B cell (primary cell): Measurements from ENCODE around the gene TMEM109. TPM values are rescaled to one million over a fixed set of nuclear protein-coding genes. Genes with fewer than 3 reads are reported as not detected.

Experiments
- ATAC-seq: fragments of 200-7000 bp; cut with Tn5 transposase; one replicate; pipeline ENCODE4 v1.10.0; 2021; ENCODE audit warnings: low read depth, mild to moderate bottlenecking, moderate number of reproducible peaks, moderate library complexity
- CTCF ChIA-PET: fragments of 350-600 bp; sonication (Branson Sonifier 250); formaldehyde crosslinking; loops from one replicate; lab custom pipeline; 2021; ENCODE audit warnings: antibody characterized with exemption, inconsistent platforms; lab: Charles Lee
- POLR2A ChIA-PET: fragments of 350-600 bp; sonication (Branson Sonifier 250); formaldehyde crosslinking; loops from one replicate; lab custom pipeline; 2021; ENCODE audit warnings: antibody characterized with exemption; lab: Charles Lee
- DNase-seq: peaks from one replicate; pipeline ENCODE4 v3.0.0; 2013
- H2AFZ ChIP-seq: 2 replicates; pipeline ENCODE4 v1.6.1; 2012; ENCODE audit warnings: mild to moderate bottlenecking, low read depth, low read length; ENCODE audit not compliant: insufficient read depth, poor library complexity, severe bottlenecking
- H3K27ac ChIP-seq, 2 donors: 1 replicate in 1 of 2; 2 replicates in 1 of 2; pipeline ENCODE4 v1.5.1; 2012 to 2013; ENCODE audit warnings: low read length in 2 of 2, mild to moderate bottlenecking in 2 of 2, moderate library complexity in 1 of 2
- H3K27me3 ChIP-seq, 4 experiments: fragments of 200-600 bp in 1 of 4; sonication (generic) in 1 of 4; replicated peaks in 1 of 4; 1 replicate in 2 of 4; 2 replicates in 2 of 4; pipeline versions ENCODE4 v1.6.1 to v1.7.0; 2013 to 2016; ENCODE audit warnings: low read length in 3 of 4, mild to moderate bottlenecking in 2 of 4, mixed read lengths in 1 of 4, moderate library complexity in 1 of 4; ENCODE audit not compliant: insufficient read depth in 4 of 4, control insufficient read depth in 3 of 4; ENCODE audit errors: control extremely low read depth in 1 of 4
- H3K36me3 ChIP-seq, 2 experiments: replicated peaks in 1 of 2; 1 replicate in 1 of 2; 2 replicates in 1 of 2; pipeline versions ENCODE4 v1.6.1 to v1.7.1; 2013; ENCODE audit warnings: low read length in 1 of 2; ENCODE audit not compliant: insufficient read depth in 2 of 2, control insufficient read depth in 1 of 2; ENCODE audit errors: control extremely low read depth in 1 of 2, extremely low read depth in 1 of 2
- H3K4me1 ChIP-seq, 2 donors: fragments of 200-600 bp in 1 of 2; sonication (generic) in 1 of 2; 1 replicate in 1 of 2; 2 replicates in 1 of 2; pipeline versions ENCODE4 v1.5.1 to v1.6.1; 2013 to 2017; ENCODE audit warnings: low read length in 2 of 2; ENCODE audit not compliant: control insufficient read depth in 2 of 2, insufficient read depth in 2 of 2
- H3K4me2 ChIP-seq: replicated peaks from 2 replicates; pipeline ENCODE3; 2012; ENCODE audit warnings: mild to moderate bottlenecking, low read depth, low read length; ENCODE audit not compliant: poor library complexity, severe bottlenecking
- H3K4me3 ChIP-seq, 5 experiments: fragments of 200-600 bp in 1 of 5; sonication (generic) in 1 of 5; 1 replicate in 3 of 5; 2 replicates in 2 of 5; pipeline versions ENCODE4 v1.5.1 to v1.7.0; 2011 to 2016; ENCODE audit warnings: low read length in 4 of 5, mild to moderate bottlenecking in 4 of 5, low read depth in 2 of 5, control low read depth in 1 of 5, moderate library complexity in 1 of 5; ENCODE audit not compliant: insufficient read depth in 1 of 5; ENCODE audit errors: control extremely low read depth in 1 of 5, extremely low read depth in 1 of 5
- H3K79me2 ChIP-seq: fragments of 200-600 bp; sonication (generic); one replicate; pipeline ENCODE4 v1.6.0; 2016; ENCODE audit warnings: low read length; ENCODE audit not compliant: control insufficient read depth, insufficient read depth
- H3K9ac ChIP-seq: fragments of 200-600 bp; sonication (generic); 2 replicates; pipeline ENCODE4 v1.6.1; 2017; ENCODE audit warnings: mild to moderate bottlenecking, low read length, moderate library complexity
- H3K9me3 ChIP-seq, 3 donors: one replicate each; pipeline versions ENCODE4 v1.6.1 to v1.7.1; 2013; ENCODE audit warnings: low read length in 2 of 3; ENCODE audit not compliant: control insufficient read depth in 2 of 3, insufficient read depth in 1 of 3; ENCODE audit errors: control extremely low read depth in 1 of 3
- H4K20me1 ChIP-seq: 2 replicates; pipeline ENCODE4 v1.6.0; 2012; ENCODE audit warnings: mild to moderate bottlenecking, low read length; ENCODE audit not compliant: insufficient read depth, control insufficient read depth, poor library complexity, severe bottlenecking
- H3K27ac Mint-ChIP-seq: one replicate; pipeline ENCODE4 v1.8.0; 2021; ENCODE audit warnings: mixed read lengths
- H3K27me3 Mint-ChIP-seq: one replicate; pipeline ENCODE4 v1.8.0; 2021; ENCODE audit warnings: mixed read lengths
- H3K4me1 Mint-ChIP-seq: one replicate; pipeline ENCODE4 v1.8.0; 2021; ENCODE audit warnings: mixed read lengths
- H3K4me3 Mint-ChIP-seq: one replicate; pipeline ENCODE4 v1.8.0; 2021; ENCODE audit warnings: mixed read lengths
- H3K9me3 Mint-ChIP-seq: one replicate; pipeline ENCODE4 v1.8.0; 2022; ENCODE audit warnings: mixed read lengths; ENCODE audit not compliant: insufficient read depth
- CTCF ChIP-seq: fragments of 200-600 bp; IDR thresholded peaks from one replicate; pipeline ENCODE4 v1.8.0; 2022; ENCODE audit warnings: antibody characterized with exemption, mild to moderate bottlenecking
- EZH2 ChIP-seq: IDR thresholded peaks from 2 replicates; pipeline ENCODE4 v1.6.1; 2012; ENCODE audit warnings: borderline replicate concordance, low read depth, mild to moderate bottlenecking, moderate library complexity, low read length; ENCODE audit not compliant: insufficient read depth, poor library complexity, severe bottlenecking
- WGBS: methylation state at CpG from one replicate; pipeline ENCODE4 v1.1.5; 2013; ENCODE audit warnings: missing lambda C conversion rate; ENCODE audit not compliant: insufficient coverage; 5-methylcytosine and 5-hydroxymethylcytosine counted together
- intact Hi-C: fragments of 100-400 bp; cut with micrococcal nuclease; formaldehyde crosslinking; loops from one replicate; pipeline ENCODE4 v1.10.0; 2022
- polyA plus RNA-seq: library from polyadenylated mRNA; depleted of rRNA; stranded (reverse); fragments of >200 nt; gene quantifications from 2 replicates; pipeline ENCODE4 v1.2.3, GENCODE V29; 2012
- total RNA-seq, 2 donors: library from RNA; stranded (reverse); fragments of 120-200 nt in 1 of 2; gene quantifications; 1 replicate in 1 of 2; 2 replicates in 1 of 2; pipeline versions ENCODE4 v1.2.3 to v1.2.4, GENCODE V29; 2013 to 2022

TMEM109 gene
- total and polyA plus RNA-seq, 2 donors (not counting 1 experiment from before 2014, with no cell fraction given), result 32.0 to 99.4 TPM

- Mint-ChIP-seq H3K27ac (peak overlapping the region; percentile 56), H3K9me3 (no peaks in the 10 kb centered on the region), H3K27me3 (peaks cover 4% of the 10 kb centered on the region), H3K4me3 (no peak overlapping the region), H3K4me1 (peaks cover 52% of the 10 kb centered on the region)
- H3K4me2 ChIP-seq, result no peak overlapping the region
- POLR2A ChIA-PET, result interaction anchor here (11.4 kb wide), 1 partner anchor 13 kb away, joined by 96 read pairs; the partner anchor contains the start of gene TMEM109
- peaks cover 0 to 3% (median 0%) of the 10 kb centered on the region in 4 experiments for H3K27me3 ChIP-seq
- H3K36me3 ChIP-seq, result no peaks in the 10 kb centered on the region
- H3K9ac ChIP-seq, result no peak overlapping the region
- no peak overlapping the region for H2AFZ ChIP-seq
- ATAC-seq (no peak), DNase-seq (no peak)
- no peaks in the 10 kb centered on the region for H4K20me1 ChIP-seq
- no peaks in the 10 kb centered on the region for H3K79me2 ChIP-seq
- 100% methylated on average over 1 of the region's 4 CpGs for WGBS
- peaks cover 31 to 51% of the 10 kb centered on the region in 2 donors for H3K4me1 ChIP-seq
- H3K27ac ChIP-seq, result no peak overlapping the region
- TF ChIP-seq CTCF (no peak), EZH2 (no peak)
- peaks cover 0 to 2% (median 0%) of the 10 kb centered on the region in 3 donors for H3K9me3 ChIP-seq
- intact Hi-C loops, result no loop called here
- no peak overlapping the region for H3K4me3 ChIP-seq
- CTCF ChIA-PET, result interaction anchor here (1.3 to 5.6 kb wide), 3 partner anchors 11 to 29 kb away, joined by 5 to 26 read pairs (median 12); partner anchors contain the start of gene TMEM109
Measured at GRCh38 chr11:60930394-60930793, 16.4 kb downstream of the TMEM109 start.

- H3K4me3 ChIP-seq, result peak overlapping the region in 3 of 5 experiments; percentile 5 to 56 (median 12)
- H3K4me1 Mint-ChIP-seq, result peaks cover 46% of the 10 kb centered on the region
- CTCF ChIA-PET, result interaction anchor here (0.5 to 5.7 kb wide), 8 partner anchors 11 to 465 kb away, joined by 3 to 55 read pairs (median 7); partner anchors contain the start of gene TMEM109
- no peak for TF ChIP-seq EZH2
- TF ChIP-seq CTCF, result no peak
- H3K9ac ChIP-seq, result peak overlapping the region; percentile 58
- H2AFZ ChIP-seq, result no peak overlapping the region
- H3K27me3 Mint-ChIP-seq, result no peaks in the 10 kb centered on the region
- H3K4me3 Mint-ChIP-seq, result peak overlapping the region; percentile 74
- POLR2A ChIA-PET, result interaction anchor here (0.6 to 11.4 kb wide), 6 partner anchors 8 to 1690 kb away, joined by 3 to 96 read pairs (median 4); partner anchors contain the start of genes SLC15A3 and TMEM109
- peak overlapping the region; percentile 72 to 90 for H3K27ac ChIP-seq
- no peaks in the 10 kb centered on the region for H3K9me3 ChIP-seq
- H3K27me3 ChIP-seq, result no peaks in the 10 kb centered on the region
- intact Hi-C loops, result loop anchor here (1.0 kb wide), 4 partner anchors 17 to 229 kb away; partner anchors contain the start of genes SLC15A3 and VPS37C
- DNase-seq (peak; percentile 92), ATAC-seq (peak; percentile 79)
- peak overlapping the region; percentile 91 for H3K27ac Mint-ChIP-seq
- 1% methylated on average over 9 of the region's 9 CpGs for WGBS
- no peaks in the 10 kb centered on the region for H3K36me3 ChIP-seq
- no peaks in the 10 kb centered on the region for H4K20me1 ChIP-seq
- H3K4me1 ChIP-seq, result peaks cover 26 to 44% of the 10 kb centered on the region in 2 donors
- H3K79me2 ChIP-seq, result no peaks in the 10 kb centered on the region
- H3K9me3 Mint-ChIP-seq, result no peaks in the 10 kb centered on the region
- peak overlapping the region; percentile 75 for H3K4me2 ChIP-seq
Measured at GRCh38 chr11:60931917-60932316, 18.0 kb downstream of the TMEM109 start.
